Mucosa of rectum (tissue), 2 donors: ENCODE measurements around the gene THOC5.

Experiments used
- H3K27ac ChIP-seq, 2 donors: one replicate each; pipeline ENCODE4 v1.7.0; 2013; ENCODE audit warnings: inconsistent platforms in 2 of 2, low read depth in 2 of 2, low read length in 2 of 2
- H3K27me3 ChIP-seq, 2 donors: one replicate each; pipeline ENCODE4 v1.7.0; 2013; ENCODE audit warnings: low read length in 2 of 2; ENCODE audit not compliant: control insufficient read depth in 2 of 2, insufficient read depth in 2 of 2
- H3K36me3 ChIP-seq, 2 donors: one replicate each; pipeline ENCODE4 v1.7.0; 2013; ENCODE audit warnings: low read length in 2 of 2; ENCODE audit not compliant: control insufficient read depth in 2 of 2, insufficient read depth in 2 of 2
- H3K4me1 ChIP-seq, 2 donors: one replicate each; pipeline ENCODE4 v1.7.0; 2013; ENCODE audit warnings: low read length in 2 of 2, mild to moderate bottlenecking in 1 of 2; ENCODE audit not compliant: control insufficient read depth in 2 of 2, insufficient read depth in 2 of 2
- H3K4me3 ChIP-seq, 2 donors: one replicate each; pipeline ENCODE4 v1.7.0; 2013; ENCODE audit warnings: low read length in 2 of 2
- H3K9ac ChIP-seq, 2 donors: one replicate each; pipeline ENCODE4 v1.7.0; 2013; ENCODE audit warnings: low read length in 2 of 2, low read depth in 1 of 2, mild to moderate bottlenecking in 1 of 2
- H3K9me3 ChIP-seq, 2 donors: one replicate each; pipeline ENCODE4 v1.7.0; 2013; ENCODE audit warnings: low read length in 2 of 2; ENCODE audit not compliant: control insufficient read depth in 2 of 2
- donor health status: healthy.
- donor health status: Normal muscosa, but diverticular disease.

THOC5 gene

DNA sequence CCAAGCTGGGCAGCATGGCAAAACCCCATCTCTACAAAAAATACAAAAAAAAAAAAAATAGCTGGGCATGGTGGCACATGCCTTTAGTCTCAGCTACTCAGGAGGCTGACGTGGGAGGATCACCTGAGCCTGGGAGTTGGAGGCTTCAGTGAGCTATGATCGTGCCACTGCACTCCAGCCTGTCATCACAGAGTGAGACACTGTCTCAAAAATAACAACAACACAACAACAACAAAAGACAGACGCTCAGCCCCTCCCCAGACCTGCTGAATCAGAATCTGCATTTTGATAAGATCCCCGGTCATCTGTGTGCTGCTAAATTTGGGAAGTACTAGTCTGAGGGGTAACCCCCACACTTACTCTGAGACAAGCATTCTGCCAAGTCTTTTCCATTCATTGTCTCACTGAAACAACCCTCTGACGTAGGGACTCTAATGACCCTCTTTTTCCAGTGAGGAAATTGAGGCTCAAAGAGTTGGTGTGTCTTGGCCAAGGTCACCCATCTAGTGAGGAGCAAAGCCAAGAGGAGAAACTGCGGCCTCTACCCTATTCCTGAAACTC is 66.1 kb downstream of the THOC5 start:
- no peak overlapping the region for H3K4me3 ChIP-seq
- no peak overlapping the region for H3K27ac ChIP-seq
- H3K4me1 ChIP-seq = peaks cover 2 to 4% of the 10 kb centered on the region in 2 donors
- no peaks in the 10 kb centered on the region for H3K9me3 ChIP-seq
- no peak overlapping the region for H3K9ac ChIP-seq
- peaks cover 0 to 1% of the 10 kb centered on the region in 2 donors for H3K27me3 ChIP-seq
- no peaks in the 10 kb centered on the region for H3K36me3 ChIP-seq

GRCh38 chr22:29485448-29485847 is 68.1 kb downstream of the THOC5 start:
- H3K27me3 ChIP-seq = peaks cover 10 to 16% of the 10 kb centered on the region in 2 donors
- H3K27ac ChIP-seq = no peak overlapping the region
- no peaks in the 10 kb centered on the region for H3K36me3 ChIP-seq
- no peak overlapping the region for H3K9ac ChIP-seq
- no peak overlapping the region for H3K4me3 ChIP-seq
- H3K4me1 ChIP-seq = peaks cover 0 to under 1% of the 10 kb centered on the region in 2 donors
- no peaks in the 10 kb centered on the region for H3K9me3 ChIP-seq

- H3K9ac ChIP-seq = no peak overlapping the region
- H3K4me3 ChIP-seq = no peak overlapping the region
- peaks cover 0 to 4% of the 10 kb centered on the region in 2 donors for H3K4me1 ChIP-seq
- H3K9me3 ChIP-seq = no peaks in the 10 kb centered on the region
- no peak overlapping the region for H3K27ac ChIP-seq
- H3K36me3 ChIP-seq = no peaks in the 10 kb centered on the region
- H3K27me3 ChIP-seq = peaks cover 17 to 18% of the 10 kb centered on the region in 2 donors
Measured at GRCh38 chr22:29484642-29485041, 68.9 kb downstream of the THOC5 start.

GRCh38 chr22:29483254-29483653 is 70.3 kb downstream of the THOC5 start:
- H3K27ac ChIP-seq = no peak overlapping the region
- no peaks in the 10 kb centered on the region for H3K9me3 ChIP-seq
- peaks cover 28 to 30% of the 10 kb centered on the region in 2 donors for H3K27me3 ChIP-seq
- peaks cover 0 to 4% of the 10 kb centered on the region in 2 donors for H3K4me1 ChIP-seq
- H3K36me3 ChIP-seq = no peaks in the 10 kb centered on the region
- no peak overlapping the region for H3K4me3 ChIP-seq
- no peak overlapping the region for H3K9ac ChIP-seq

DNA sequence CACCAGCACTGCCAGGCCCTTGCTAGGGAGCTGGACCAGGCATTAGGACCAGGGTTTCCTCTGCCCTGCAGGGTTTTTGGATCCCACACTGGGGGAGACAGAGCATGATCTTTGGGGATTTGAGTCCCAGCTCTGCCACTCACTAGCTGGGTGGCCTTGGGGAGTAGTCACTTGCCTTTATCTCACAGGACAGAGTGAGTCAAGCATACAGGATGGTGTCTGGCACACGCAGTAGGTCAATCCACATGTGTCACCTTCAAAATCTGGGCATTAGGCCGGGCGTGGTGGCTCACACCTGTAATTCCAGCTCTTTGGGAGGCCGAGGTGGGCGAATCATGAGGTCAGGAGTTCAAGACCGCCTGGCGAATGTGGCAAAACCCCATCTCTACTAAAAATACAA is 70.8 kb downstream of the THOC5 start:
- Histone ChIP-seq H3K4me3 (no peak overlapping the region), H3K27me3 (peaks cover 30 to 35% of the 10 kb centered on the region in 2 donors), H3K4me1 (peaks cover 0 to 4% of the 10 kb centered on the region in 2 donors), H3K36me3 (no peaks in the 10 kb centered on the region), H3K9ac (no peak overlapping the region), H3K9me3 (no peaks in the 10 kb centered on the region), H3K27ac (no peak overlapping the region)

GRCh38 chr22:29482253-29482652 is 71.3 kb downstream of the THOC5 start:
- Histone ChIP-seq H3K36me3 (no peaks in the 10 kb centered on the region), H3K27ac (no peak overlapping the region), H3K27me3 (peaks cover 32 to 35% of the 10 kb centered on the region in 2 donors), H3K9me3 (no peaks in the 10 kb centered on the region), H3K4me3 (no peak overlapping the region), H3K9ac (no peak overlapping the region), H3K4me1 (peaks cover 0 to 4% of the 10 kb centered on the region in 2 donors)

DNA sequence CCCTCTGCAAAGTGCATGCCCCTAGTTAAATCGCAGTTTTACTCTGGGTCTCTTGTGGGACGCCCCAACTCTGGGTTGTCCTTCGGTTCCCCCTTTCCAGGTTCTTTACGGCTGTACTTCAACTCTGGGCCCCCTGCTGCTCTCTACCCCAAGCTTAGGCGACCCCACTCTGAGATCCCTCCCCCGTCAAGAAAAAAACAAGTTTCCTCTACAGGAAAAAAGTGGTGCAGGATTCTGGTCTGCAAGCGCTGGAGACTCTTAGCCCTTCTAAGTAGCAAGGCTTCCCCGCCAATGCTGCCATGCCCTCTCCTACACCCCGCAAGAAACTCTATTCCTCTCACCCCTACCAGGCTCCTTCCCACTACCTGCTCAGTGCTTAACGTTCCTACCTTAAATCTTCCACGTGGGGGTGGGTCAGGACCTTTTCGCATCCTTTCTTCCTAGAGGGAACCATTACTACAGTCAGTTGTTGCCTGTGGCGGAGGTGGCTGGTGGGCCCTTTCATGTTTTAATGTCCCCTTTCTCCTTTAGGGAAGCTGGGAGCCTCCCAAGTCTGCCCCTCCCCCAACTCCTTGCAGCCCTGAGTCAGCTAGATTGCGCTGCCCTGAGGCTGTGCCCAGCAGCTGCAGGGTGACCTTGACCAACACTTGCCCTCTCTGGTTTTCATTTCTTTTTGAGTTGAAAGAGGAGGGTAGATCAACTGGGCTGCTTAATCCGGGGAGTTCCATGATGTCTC is 72.1 kb downstream of the THOC5 start:
- no peak overlapping the region for H3K9ac ChIP-seq
- H3K36me3 ChIP-seq = no peaks in the 10 kb centered on the region
- no peak overlapping the region for H3K27ac ChIP-seq
- H3K4me3 ChIP-seq = no peak overlapping the region
- H3K27me3 ChIP-seq = peaks cover 32 to 40% of the 10 kb centered on the region in 2 donors
- H3K9me3 ChIP-seq = no peaks in the 10 kb centered on the region
- peaks cover 0 to 4% of the 10 kb centered on the region in 2 donors for H3K4me1 ChIP-seq

- H3K9ac ChIP-seq = no peak overlapping the region
- no peaks in the 10 kb centered on the region for H3K36me3 ChIP-seq
- peaks cover 32 to 43% of the 10 kb centered on the region in 2 donors for H3K27me3 ChIP-seq
- no peak overlapping the region for H3K27ac ChIP-seq
- H3K9me3 ChIP-seq = no peaks in the 10 kb centered on the region
- peak overlapping the region in 1 of 2 donors; percentile 20 for H3K4me3 ChIP-seq
- H3K4me1 ChIP-seq = peaks cover 0 to 4% of the 10 kb centered on the region in 2 donors
Measured at GRCh38 chr22:29480512-29481264, 72.9 kb downstream of the THOC5 start.

DNA sequence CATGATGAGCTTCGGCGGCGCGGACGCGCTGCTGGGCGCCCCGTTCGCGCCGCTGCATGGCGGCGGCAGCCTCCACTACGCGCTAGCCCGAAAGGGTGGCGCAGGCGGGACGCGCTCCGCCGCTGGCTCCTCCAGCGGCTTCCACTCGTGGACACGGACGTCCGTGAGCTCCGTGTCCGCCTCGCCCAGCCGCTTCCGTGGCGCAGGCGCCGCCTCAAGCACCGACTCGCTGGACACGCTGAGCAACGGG is 73.4 kb downstream of the THOC5 start:
- no peak overlapping the region for H3K4me3 ChIP-seq
- peaks cover 35 to 43% of the 10 kb centered on the region in 2 donors for H3K27me3 ChIP-seq

More for the DNA sequence above, 73.4 kb downstream of the THOC5 start:
- no peaks in the 10 kb centered on the region for H3K9me3 ChIP-seq
- peaks cover 0 to 4% of the 10 kb centered on the region in 2 donors for H3K4me1 ChIP-seq
- H3K27ac ChIP-seq = no peak overlapping the region
- H3K36me3 ChIP-seq = no peaks in the 10 kb centered on the region
- no peak overlapping the region for H3K9ac ChIP-seq
